Gastroesophageal sphincter (tissue), 4 donors: Measurements from ENCODE around the gene SCT. TPM values are rescaled to one million over a fixed set of nuclear protein-coding genes. Genes with fewer than 3 reads are reported as not detected.

Source experiments
- ATAC-seq: fragments of 150-250 bp; one replicate; pipeline ENCODE4 v1.9.1; 2016; ENCODE audit warnings: mild to moderate bottlenecking, moderate library complexity
- H3K27ac ChIP-seq, 4 donors: fragments of 200-600 bp; sonication (generic) in 3 of 4; 1 replicate in 3 of 4; 2 replicates in 1 of 4; pipeline ENCODE4 v1.5.1; 2016 to 2019
- H3K27me3 ChIP-seq: fragments of 200-600 bp; sonication (generic); one replicate; pipeline ENCODE4 v1.5.1; 2019
- H3K36me3 ChIP-seq, 2 donors: fragments of 200-600 bp; sonication (generic); one replicate each; pipeline ENCODE4 v1.5.1; 2019; ENCODE audit warnings: control low read depth in 1 of 2
- H3K4me1 ChIP-seq, 3 donors: fragments of 200-600 bp; sonication (generic); 1 replicate in 2 of 3; 2 replicates in 1 of 3; pipeline ENCODE4 v1.5.1; 2016 to 2019; ENCODE audit warnings: control low read depth in 2 of 3
- H3K4me3 ChIP-seq, 2 donors: fragments of 200-600 bp; sonication (generic); one replicate each; pipeline ENCODE4 v1.5.1; 2019; ENCODE audit warnings: mild to moderate bottlenecking in 1 of 2, moderate library complexity in 1 of 2
- H3K9me3 ChIP-seq, 3 donors: fragments of 200-600 bp; sonication (generic); one replicate each; pipeline ENCODE4 v1.5.1; 2017 to 2019; ENCODE audit warnings: control low read depth in 2 of 3
- EP300 ChIP-seq: sonication (generic); formaldehyde crosslinking; IDR thresholded peaks from one replicate; pipeline ENCODE4 v1.6.1; 2017; ENCODE audit warnings: antibody characterized with exemption, mild to moderate bottlenecking
- POLR2A ChIP-seq, 2 donors: fragments of 450-650 bp; IDR thresholded peaks; one replicate each; pipeline ENCODE4 v1.6.1; 2017; ENCODE audit warnings: antibody characterized with exemption in 2 of 2, mild to moderate bottlenecking in 2 of 2, moderate library complexity in 1 of 2
- POLR2AphosphoS5 ChIP-seq: sonication (generic); formaldehyde crosslinking; IDR thresholded peaks from one replicate; pipeline ENCODE4 v1.6.1; 2017; ENCODE audit warnings: antibody characterized with exemption
- WGBS, 2 donors: methylation state at CpG; one replicate each; pipeline ENCODE4 v1.1.5; 2018; ENCODE audit warnings: low coverage in 1 of 2; 5-methylcytosine and 5-hydroxymethylcytosine counted together
- total RNA-seq, 4 donors: library from RNA; depleted of rRNA; stranded (reverse); fragments of >200 nt; gene quantifications; one replicate each; pipeline ENCODE4 v1.1.0, GENCODE V29; 2016
- TF ChIP-seq, protein P1 (sequence below), 4 experiments: fragments of 200-600 bp in 2 of 4; fragments of 450-650 bp in 2 of 4; sonication (generic) in 1 of 4; IDR thresholded peaks; one replicate each; pipeline ENCODE4 v1.5.1; 2017 to 2019; ENCODE audit warnings: antibody characterized with exemption in 4 of 4, mild to moderate bottlenecking in 2 of 4, moderate library complexity in 2 of 4

The SCT gene
- total RNA-seq, 4 donors from 2014 or later = not detected

- H3K36me3 ChIP-seq = peaks cover 0 to 100% of the 10 kb centered on the region in 2 donors
- 92 to 100% methylated on average over 1 to 19 of the region's 22 CpGs for WGBS, 2 donors
- no peak for TF ChIP-seq POLR2A (IDR thresholded peaks at IDR 0.05)
- no peak for TF ChIP-seq EP300
- TF ChIP-seq POLR2AphosphoS5 = no peak
- TF ChIP-seq, protein P1, sequence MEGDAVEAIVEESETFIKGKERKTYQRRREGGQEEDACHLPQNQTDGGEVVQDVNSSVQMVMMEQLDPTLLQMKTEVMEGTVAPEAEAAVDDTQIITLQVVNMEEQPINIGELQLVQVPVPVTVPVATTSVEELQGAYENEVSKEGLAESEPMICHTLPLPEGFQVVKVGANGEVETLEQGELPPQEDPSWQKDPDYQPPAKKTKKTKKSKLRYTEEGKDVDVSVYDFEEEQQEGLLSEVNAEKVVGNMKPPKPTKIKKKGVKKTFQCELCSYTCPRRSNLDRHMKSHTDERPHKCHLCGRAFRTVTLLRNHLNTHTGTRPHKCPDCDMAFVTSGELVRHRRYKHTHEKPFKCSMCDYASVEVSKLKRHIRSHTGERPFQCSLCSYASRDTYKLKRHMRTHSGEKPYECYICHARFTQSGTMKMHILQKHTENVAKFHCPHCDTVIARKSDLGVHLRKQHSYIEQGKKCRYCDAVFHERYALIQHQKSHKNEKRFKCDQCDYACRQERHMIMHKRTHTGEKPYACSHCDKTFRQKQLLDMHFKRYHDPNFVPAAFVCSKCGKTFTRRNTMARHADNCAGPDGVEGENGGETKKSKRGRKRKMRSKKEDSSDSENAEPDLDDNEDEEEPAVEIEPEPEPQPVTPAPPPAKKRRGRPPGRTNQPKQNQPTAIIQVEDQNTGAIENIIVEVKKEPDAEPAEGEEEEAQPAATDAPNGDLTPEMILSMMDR (IDR thresholded peaks at IDR 0.05) = no peak
Observed at GRCh38 chr11:592501-592900, 34.5 kb downstream of the SCT start.

DNA sequence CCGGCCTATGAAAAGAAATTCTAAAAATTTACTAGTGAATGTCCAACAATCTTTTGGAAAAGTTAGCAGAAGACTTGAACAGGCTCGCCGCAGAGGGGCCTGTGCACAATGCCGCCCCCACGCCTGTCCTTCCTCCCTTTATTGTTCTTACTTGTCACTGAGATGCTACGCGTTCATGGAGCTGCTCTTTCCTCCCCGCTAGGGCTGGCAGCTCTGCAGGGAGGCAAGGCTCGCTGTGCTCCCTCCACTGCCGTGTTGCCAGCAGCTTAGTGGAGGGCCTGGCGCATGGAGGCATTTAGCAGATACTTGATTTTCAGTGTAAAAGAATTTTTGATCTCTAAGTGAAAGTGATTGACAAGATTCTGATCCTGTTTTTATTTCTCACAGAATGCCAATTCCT, 36.0 kb downstream of the SCT start:
- TF ChIP-seq POLR2AphosphoS5 = no peak
- TF ChIP-seq, protein P1 (IDR thresholded peaks at IDR 0.05) = no peak
- no peak for TF ChIP-seq EP300
- TF ChIP-seq POLR2A (IDR thresholded peaks at IDR 0.05) = no peak
- Histone ChIP-seq H3K4me3 (no peak overlapping the region), H3K27ac (no peak overlapping the region), H3K27me3 (no peaks in the 10 kb centered on the region), H3K36me3 (peaks cover 0 to 100% of the 10 kb centered on the region in 2 donors), H3K9me3 (no peaks in the 10 kb centered on the region), H3K4me1 (no peaks in the 10 kb centered on the region)
- 74 to 100% methylated on average over 2 to 10 of the region's 11 CpGs for WGBS, 2 donors
- ATAC-seq = no peak

More at GRCh38 chr11:592501-592900, 34.5 kb downstream of the SCT start:
- ATAC-seq = no peak
- H3K4me3 ChIP-seq = no peak overlapping the region
- H3K4me1 ChIP-seq = no peaks in the 10 kb centered on the region
- H3K27ac ChIP-seq = no peak overlapping the region
- H3K27me3 ChIP-seq = no peaks in the 10 kb centered on the region
- no peaks in the 10 kb centered on the region for H3K9me3 ChIP-seq

- no peaks in the 10 kb centered on the region for H3K27me3 ChIP-seq
- TF ChIP-seq POLR2A (IDR thresholded peaks at IDR 0.05) = no peak
- TF ChIP-seq POLR2AphosphoS5 = no peak
- no peak for TF ChIP-seq EP300
- TF ChIP-seq, protein P1 (IDR thresholded peaks at IDR 0.05) = no peak
- no peaks in the 10 kb centered on the region for H3K4me1 ChIP-seq
- no peak for ATAC-seq
- WGBS, 2 donors = 84 to 85% methylated on average over 12 to 22 of the region's 26 CpGs
- no peak overlapping the region for H3K27ac ChIP-seq
- peaks cover 0 to 95% of the 10 kb centered on the region in 2 donors for H3K36me3 ChIP-seq
- H3K4me3 ChIP-seq = no peak overlapping the region
- H3K9me3 ChIP-seq = no peaks in the 10 kb centered on the region
Observed at GRCh38 chr11:589798-590197, 37.2 kb downstream of the SCT start.

GRCh38 chr11:587978-588380, 39.0 kb downstream of the SCT start:
- Histone ChIP-seq H3K27ac (no peak overlapping the region), H3K9me3 (no peaks in the 10 kb centered on the region), H3K36me3 (peaks cover 0 to 95% of the 10 kb centered on the region in 2 donors), H3K4me1 (no peaks in the 10 kb centered on the region), H3K27me3 (no peaks in the 10 kb centered on the region), H3K4me3 (no peak overlapping the region)
- ATAC-seq = peak; percentile 58
- WGBS, 2 donors = 69 to 86% methylated on average over 2 to 5 of the region's 6 CpGs
- TF ChIP-seq EP300 = no peak
- TF ChIP-seq, protein P1 (IDR thresholded peaks at IDR 0.05) = no peak
- no peak for TF ChIP-seq POLR2AphosphoS5
- TF ChIP-seq POLR2A (IDR thresholded peaks at IDR 0.05) = no peak

GRCh38 chr11:587546-587945, 39.4 kb downstream of the SCT start:
- no peak for ATAC-seq
- Histone ChIP-seq H3K27ac (no peak overlapping the region), H3K4me1 (no peaks in the 10 kb centered on the region), H3K4me3 (no peak overlapping the region), H3K9me3 (no peaks in the 10 kb centered on the region), H3K36me3 (peaks cover 0 to 95% of the 10 kb centered on the region in 2 donors), H3K27me3 (no peaks in the 10 kb centered on the region)
- TF ChIP-seq POLR2A (IDR thresholded peaks at IDR 0.05) (no peak), POLR2AphosphoS5 (no peak), EP300 (no peak)
- TF ChIP-seq, protein P1 (IDR thresholded peaks at IDR 0.05) = no peak
- 68 to 77% methylated on average over 4 to 7 of the region's 8 CpGs for WGBS, 2 donors
